Colonic mucosa (tissue), 4 donors: ENCODE measurements around the gene ZNF396. TPM values are rescaled to one million over a fixed set of nuclear protein-coding genes. Genes with fewer than 3 reads are reported as not detected.

Experiments used
- DNase-seq: peaks from one replicate; pipeline ENCODE4 v3.0.0-alpha.2; 2020
- H3K27ac ChIP-seq: fragments of 200-600 bp; one replicate; pipeline ENCODE4 v1.8.0; 2021
- H3K27me3 ChIP-seq: fragments of 200-600 bp; one replicate; pipeline ENCODE4 v1.8.0; 2021
- H3K36me3 ChIP-seq: fragments of 200-600 bp; one replicate; pipeline ENCODE4 v1.8.0; 2021
- H3K4me1 ChIP-seq: fragments of 200-600 bp; one replicate; pipeline ENCODE4 v1.8.0; 2021; ENCODE audit warnings: mild to moderate bottlenecking
- H3K4me3 ChIP-seq: fragments of 200-600 bp; one replicate; pipeline ENCODE4 v1.8.0; 2021
- H3K9ac ChIP-seq, 2 donors: one replicate each; pipeline ENCODE4 v1.7.0; 2013; ENCODE audit warnings: control low read depth in 2 of 2, low read depth in 2 of 2, low read length in 2 of 2
- H3K9me3 ChIP-seq: fragments of 200-600 bp; one replicate; pipeline ENCODE4 v1.8.0; 2021
- CTCF ChIP-seq: fragments of 200-600 bp; IDR thresholded peaks from one replicate; pipeline ENCODE4 v1.8.0; 2022; ENCODE audit warnings: antibody characterized with exemption, mild to moderate bottlenecking
- intact Hi-C: fragments of 100-400 bp; cut with DNase I; formaldehyde crosslinking; loops from one replicate; pipeline ENCODE4 v1.14.1; 2022
- total RNA-seq, 2 donors: library from RNA; stranded (reverse); fragmentation: NEBNext Ultra II Directional in 1 of 2; extraction: Animal tissue kit (Norgen Biotek cat#: 25700) in 1 of 2; gene quantifications; one replicate each; pipeline ENCODE4 v1.2.1, GENCODE V29; 2021
- donor health status: healthy.
- donor health status: DM: no; HTN: no; CAD: no.
- donor health status: DM: no; HTN: no; CAD: no.

Gene ZNF396
- total RNA-seq, 2 donors from 2014 or later = 3.2 to 3.6 TPM

- H3K9ac ChIP-seq = peak overlapping the region; percentile 77 to 83
- intact Hi-C loops = loop anchor here (5.0 kb wide), 1 partner anchor 101 kb away; the partner anchor contains the start of gene ZNF397
- no peak for TF ChIP-seq CTCF
- H3K36me3 ChIP-seq = peaks cover 6% of the 10 kb centered on the region
- no peaks in the 10 kb centered on the region for H3K27me3 ChIP-seq
- DNase-seq = no peak
- H3K27ac ChIP-seq = peak overlapping the region; percentile 97
- no peaks in the 10 kb centered on the region for H3K9me3 ChIP-seq
- H3K4me3 ChIP-seq = peak overlapping the region; percentile 92
- no peaks in the 10 kb centered on the region for H3K4me1 ChIP-seq
These were observed 33.6 kb downstream of the ZNF396 start for GRCh38 chr18:35343488-35343935.

GRCh38 chr18:35337286-35337685, 39.9 kb downstream of the ZNF396 start:
- no peak overlapping the region for H3K9ac ChIP-seq
- no peaks in the 10 kb centered on the region for H3K27me3 ChIP-seq
- no peak for DNase-seq
- intact Hi-C loops = loop anchor here (5.0 kb wide), 1 partner anchor 45 kb away; the partner anchor contains the start of gene ZSCAN30
- no peak overlapping the region for H3K27ac ChIP-seq
- TF ChIP-seq CTCF = no peak
- peaks cover 25% of the 10 kb centered on the region for H3K36me3 ChIP-seq
- H3K4me3 ChIP-seq = no peak overlapping the region
- H3K9me3 ChIP-seq = no peaks in the 10 kb centered on the region
- H3K4me1 ChIP-seq = no peaks in the 10 kb centered on the region

- H3K4me3 ChIP-seq = no peak overlapping the region
- no peak for TF ChIP-seq CTCF
- no peaks in the 10 kb centered on the region for H3K4me1 ChIP-seq
- H3K36me3 ChIP-seq = peaks cover 25% of the 10 kb centered on the region
- intact Hi-C loops = loop anchor here (5.0 kb wide), 1 partner anchor 44 kb away; the partner anchor contains the start of gene ZSCAN30
- no peaks in the 10 kb centered on the region for H3K27me3 ChIP-seq
- no peak overlapping the region for H3K27ac ChIP-seq
- no peak overlapping the region for H3K9ac ChIP-seq
- no peak for DNase-seq
- H3K9me3 ChIP-seq = no peaks in the 10 kb centered on the region
These were observed 41.3 kb downstream of the ZNF396 start for GRCh38 chr18:35335866-35336265.

- H3K27ac ChIP-seq = no peak overlapping the region
- no peak for TF ChIP-seq CTCF
- H3K36me3 ChIP-seq = peaks cover 22% of the 10 kb centered on the region
- DNase-seq = no peak
- intact Hi-C loops = loop anchor here (5.0 kb wide), 1 partner anchor 43 kb away; the partner anchor contains the start of gene ZSCAN30
- H3K9me3 ChIP-seq = no peaks in the 10 kb centered on the region
- no peaks in the 10 kb centered on the region for H3K4me1 ChIP-seq
- H3K9ac ChIP-seq = no peak overlapping the region
- no peaks in the 10 kb centered on the region for H3K27me3 ChIP-seq
- H3K4me3 ChIP-seq = no peak overlapping the region
These were observed 42.3 kb downstream of the ZNF396 start for GRCh38 chr18:35334821-35335220.

GRCh38 chr18:35334212-35334611, 42.9 kb downstream of the ZNF396 start:
- TF ChIP-seq CTCF = no peak
- Histone ChIP-seq H3K9me3 (no peaks in the 10 kb centered on the region), H3K27ac (no peak overlapping the region), H3K4me1 (no peaks in the 10 kb centered on the region), H3K27me3 (no peaks in the 10 kb centered on the region), H3K9ac (no peak overlapping the region), H3K36me3 (peaks cover 22% of the 10 kb centered on the region), H3K4me3 (no peak overlapping the region)
- no peak for DNase-seq
- intact Hi-C loops = no loop called here
